ENCODE data around the gene STPG3. TPM values are rescaled to one million over a fixed set of nuclear protein-coding genes. Genes with fewer than 3 reads are reported as not detected.

STPG3 gene
- total RNA-seq, 1 donor from 2014 or later, result not detected

GRCh38 chr9:137272241-137273094, 21.4 kb downstream of the STPG3 start:
- H3K27ac ChIP-seq (ENCODE audit: low read depth, low read length), result no peak overlapping the region
- peaks cover 6 to 19% (median 17%) of the 10 kb centered on the region in 3 donors for H3K27me3 ChIP-seq (ENCODE audit: control insufficient read depth in 3 of 3, insufficient read depth in 3 of 3, low read length in 3 of 3)

GRCh38 chr9:137273095-137273490, 22.0 kb downstream of the STPG3 start:
- no peak overlapping the region for H3K27ac ChIP-seq (ENCODE audit: low read depth, low read length)
- H3K27me3 ChIP-seq (ENCODE audit: control insufficient read depth in 3 of 3, insufficient read depth in 3 of 3, low read length in 3 of 3), result peaks cover 9 to 25% (median 17%) of the 10 kb centered on the region in 3 donors
- no peaks in the 10 kb centered on the region for H3K9me3 ChIP-seq (ENCODE audit: control insufficient read depth in 3 of 3, low read length in 3 of 3)
- peaks cover 35 to 50% (median 45%) of the 10 kb centered on the region in 3 donors for H3K4me1 ChIP-seq (ENCODE audit: control insufficient read depth in 3 of 3, insufficient read depth in 3 of 3, low read length in 3 of 3)
- peaks cover 22 to 24% (median 22%) of the 10 kb centered on the region in 3 donors for H3K36me3 ChIP-seq (ENCODE audit: control insufficient read depth in 3 of 3, insufficient read depth in 3 of 3, low read length in 3 of 3)
- no peak overlapping the region for H3K9ac ChIP-seq (ENCODE audit: low read depth in 1 of 3, low read length in 3 of 3)
- H3K4me3 ChIP-seq (ENCODE audit: low read length in 3 of 3), result no peak overlapping the region

More at GRCh38 chr9:137272241-137273094, 21.4 kb downstream of the STPG3 start:
- no peaks in the 10 kb centered on the region for H3K9me3 ChIP-seq (ENCODE audit: control insufficient read depth in 3 of 3, low read length in 3 of 3)
- no peak overlapping the region for H3K9ac ChIP-seq (ENCODE audit: low read depth in 1 of 3, low read length in 3 of 3)
- peaks cover 33 to 55% (median 47%) of the 10 kb centered on the region in 3 donors for H3K4me1 ChIP-seq (ENCODE audit: control insufficient read depth in 3 of 3, insufficient read depth in 3 of 3, low read length in 3 of 3)
- no peak overlapping the region for H3K4me3 ChIP-seq (ENCODE audit: low read length in 3 of 3)
- H3K36me3 ChIP-seq (ENCODE audit: control insufficient read depth in 3 of 3, insufficient read depth in 3 of 3, low read length in 3 of 3), result peaks cover 22 to 29% (median 25%) of the 10 kb centered on the region in 3 donors

GRCh38 chr9:137273611-137274320, 22.7 kb downstream of the STPG3 start:
- Histone ChIP-seq H3K9ac (ENCODE audit: low read depth in 1 of 3, low read length in 3 of 3) (peak overlapping the region in 1 of 3 donors; percentile 45), H3K4me3 (ENCODE audit: low read length in 3 of 3) (no peak overlapping the region), H3K27ac (ENCODE audit: low read depth, low read length) (no peak overlapping the region), H3K4me1 (ENCODE audit: control insufficient read depth in 3 of 3, insufficient read depth in 3 of 3, low read length in 3 of 3) (peaks cover 30 to 44% (median 38%) of the 10 kb centered on the region in 3 donors), H3K27me3 (ENCODE audit: control insufficient read depth in 3 of 3, insufficient read depth in 3 of 3, low read length in 3 of 3) (peaks cover 13 to 27% (median 17%) of the 10 kb centered on the region in 3 donors), H3K36me3 (ENCODE audit: control insufficient read depth in 3 of 3, insufficient read depth in 3 of 3, low read length in 3 of 3) (peaks cover 21 to 24% (median 22%) of the 10 kb centered on the region in 3 donors), H3K9me3 (ENCODE audit: control insufficient read depth in 3 of 3, low read length in 3 of 3) (no peaks in the 10 kb centered on the region)

GRCh38 chr9:137275203-137275587, 24.1 kb downstream of the STPG3 start:
- H3K9ac ChIP-seq (ENCODE audit: low read depth in 1 of 3, low read length in 3 of 3), result no peak overlapping the region
- H3K27me3 ChIP-seq (ENCODE audit: control insufficient read depth in 3 of 3, insufficient read depth in 3 of 3, low read length in 3 of 3), result peaks cover 24 to 41% (median 26%) of the 10 kb centered on the region in 3 donors
- peaks cover 21 to 32% (median 26%) of the 10 kb centered on the region in 3 donors for H3K4me1 ChIP-seq (ENCODE audit: control insufficient read depth in 3 of 3, insufficient read depth in 3 of 3, low read length in 3 of 3)
- peaks cover 16 to 22% (median 21%) of the 10 kb centered on the region in 3 donors for H3K36me3 ChIP-seq (ENCODE audit: control insufficient read depth in 3 of 3, insufficient read depth in 3 of 3, low read length in 3 of 3)
- no peaks in the 10 kb centered on the region for H3K9me3 ChIP-seq (ENCODE audit: control insufficient read depth in 3 of 3, low read length in 3 of 3)
- no peak overlapping the region for H3K4me3 ChIP-seq (ENCODE audit: low read length in 3 of 3)
- H3K27ac ChIP-seq (ENCODE audit: low read depth, low read length), result no peak overlapping the region

GRCh38 chr9:137275588-137276472, 24.7 kb downstream of the STPG3 start:
- peaks cover 14 to 21% (median 21%) of the 10 kb centered on the region in 3 donors for H3K36me3 ChIP-seq (ENCODE audit: control insufficient read depth in 3 of 3, insufficient read depth in 3 of 3, low read length in 3 of 3)
- H3K27ac ChIP-seq (ENCODE audit: low read depth, low read length), result no peak overlapping the region
- H3K9ac ChIP-seq (ENCODE audit: low read depth in 1 of 3, low read length in 3 of 3), result peak overlapping the region in 2 of 3 donors; percentile 3 to 70
- H3K4me1 ChIP-seq (ENCODE audit: control insufficient read depth in 3 of 3, insufficient read depth in 3 of 3, low read length in 3 of 3), result peaks cover 21 to 32% (median 26%) of the 10 kb centered on the region in 3 donors
- H3K9me3 ChIP-seq (ENCODE audit: control insufficient read depth in 3 of 3, low read length in 3 of 3), result no peaks in the 10 kb centered on the region
- H3K4me3 ChIP-seq (ENCODE audit: low read length in 3 of 3), result no peak overlapping the region
- H3K27me3 ChIP-seq (ENCODE audit: control insufficient read depth in 3 of 3, insufficient read depth in 3 of 3, low read length in 3 of 3), result peaks cover 28 to 48% (median 31%) of the 10 kb centered on the region in 3 donors

GRCh38 chr9:137276473-137277328, 25.6 kb downstream of the STPG3 start:
- Histone ChIP-seq H3K27me3 (ENCODE audit: control insufficient read depth in 3 of 3, insufficient read depth in 3 of 3, low read length in 3 of 3) (peaks cover 31 to 56% (median 32%) of the 10 kb centered on the region in 3 donors), H3K36me3 (ENCODE audit: control insufficient read depth in 3 of 3, insufficient read depth in 3 of 3, low read length in 3 of 3) (peaks cover 13 to 19% (median 19%) of the 10 kb centered on the region in 3 donors), H3K4me1 (ENCODE audit: control insufficient read depth in 3 of 3, insufficient read depth in 3 of 3, low read length in 3 of 3) (peaks cover 21 to 32% (median 26%) of the 10 kb centered on the region in 3 donors), H3K9ac (ENCODE audit: low read depth in 1 of 3, low read length in 3 of 3) (peak overlapping the region; percentile 32 to 70 (median 33)), H3K4me3 (ENCODE audit: low read length in 3 of 3) (peak overlapping the region; percentile 7 to 54 (median 49)), H3K9me3 (ENCODE audit: control insufficient read depth in 3 of 3, low read length in 3 of 3) (no peaks in the 10 kb centered on the region), H3K27ac (ENCODE audit: low read depth, low read length) (peak overlapping the region; percentile 75)

- H3K36me3 ChIP-seq (ENCODE audit: control insufficient read depth in 3 of 3, insufficient read depth in 3 of 3, low read length in 3 of 3), result peaks cover 5 to 12% (median 11%) of the 10 kb centered on the region in 3 donors
- H3K4me3 ChIP-seq (ENCODE audit: low read length in 3 of 3), result peak within 1 kb of the TSS; percentile 48 to 60 (median 49)
- H3K27ac ChIP-seq (ENCODE audit: low read depth, low read length), result peak within 1 kb of the TSS; percentile 75
- peaks cover 23 to 32% (median 26%) of the 10 kb centered on the region in 3 donors for H3K4me1 ChIP-seq (ENCODE audit: control insufficient read depth in 3 of 3, insufficient read depth in 3 of 3, low read length in 3 of 3)
- peaks cover 28 to 62% (median 31%) of the 10 kb centered on the region in 3 donors for H3K27me3 ChIP-seq (ENCODE audit: control insufficient read depth in 3 of 3, insufficient read depth in 3 of 3, low read length in 3 of 3)
- H3K9me3 ChIP-seq (ENCODE audit: control insufficient read depth in 3 of 3, low read length in 3 of 3), result no peaks in the 10 kb centered on the region
- peak within 1 kb of the TSS; percentile 32 to 70 (median 33) for H3K9ac ChIP-seq (ENCODE audit: low read depth in 1 of 3, low read length in 3 of 3)
These were observed 26.4 kb downstream of the STPG3 start, which contains the start of gene TOR4A for GRCh38 chr9:137277329-137278041. Gene TOR4A (plus strand): TSS chr9:137277726. CDS start chr9:137278690, 964 bp downstream.

- H3K9ac ChIP-seq (ENCODE audit: low read depth in 1 of 3, low read length in 3 of 3), result peak overlapping the region; percentile 32 to 68 (median 33)
- peaks cover 27 to 32% (median 31%) of the 10 kb centered on the region in 3 donors for H3K4me1 ChIP-seq (ENCODE audit: control insufficient read depth in 3 of 3, insufficient read depth in 3 of 3, low read length in 3 of 3)
- peak overlapping the region; percentile 48 to 60 (median 49) for H3K4me3 ChIP-seq (ENCODE audit: low read length in 3 of 3)
- peaks cover 2 to 5% (median 5%) of the 10 kb centered on the region in 3 donors for H3K36me3 ChIP-seq (ENCODE audit: control insufficient read depth in 3 of 3, insufficient read depth in 3 of 3, low read length in 3 of 3)
- peak overlapping the region; percentile 75 for H3K27ac ChIP-seq (ENCODE audit: low read depth, low read length)
- H3K27me3 ChIP-seq (ENCODE audit: control insufficient read depth in 3 of 3, insufficient read depth in 3 of 3, low read length in 3 of 3), result peaks cover 29 to 66% (median 31%) of the 10 kb centered on the region in 3 donors
- no peaks in the 10 kb centered on the region for H3K9me3 ChIP-seq (ENCODE audit: control insufficient read depth in 3 of 3, low read length in 3 of 3)
These were observed 27.1 kb downstream of the STPG3 start for GRCh38 chr9:137278061-137278701.
